Erythroblast (primary cell): ENCODE measurements around the gene CDYL2.

Experiments used
- GATA1 ChIP-seq: IDR thresholded peaks from 2 replicates; pipeline ENCODE4 v1.6.1; 2011; ENCODE audit warnings: low read depth, mild to moderate bottlenecking, control low read depth, low read length, moderate library complexity
- POLR2A ChIP-seq: IDR thresholded peaks from 2 replicates; pipeline ENCODE4 v1.6.1; 2011; ENCODE audit warnings: mild to moderate bottlenecking, low read length

DNA sequence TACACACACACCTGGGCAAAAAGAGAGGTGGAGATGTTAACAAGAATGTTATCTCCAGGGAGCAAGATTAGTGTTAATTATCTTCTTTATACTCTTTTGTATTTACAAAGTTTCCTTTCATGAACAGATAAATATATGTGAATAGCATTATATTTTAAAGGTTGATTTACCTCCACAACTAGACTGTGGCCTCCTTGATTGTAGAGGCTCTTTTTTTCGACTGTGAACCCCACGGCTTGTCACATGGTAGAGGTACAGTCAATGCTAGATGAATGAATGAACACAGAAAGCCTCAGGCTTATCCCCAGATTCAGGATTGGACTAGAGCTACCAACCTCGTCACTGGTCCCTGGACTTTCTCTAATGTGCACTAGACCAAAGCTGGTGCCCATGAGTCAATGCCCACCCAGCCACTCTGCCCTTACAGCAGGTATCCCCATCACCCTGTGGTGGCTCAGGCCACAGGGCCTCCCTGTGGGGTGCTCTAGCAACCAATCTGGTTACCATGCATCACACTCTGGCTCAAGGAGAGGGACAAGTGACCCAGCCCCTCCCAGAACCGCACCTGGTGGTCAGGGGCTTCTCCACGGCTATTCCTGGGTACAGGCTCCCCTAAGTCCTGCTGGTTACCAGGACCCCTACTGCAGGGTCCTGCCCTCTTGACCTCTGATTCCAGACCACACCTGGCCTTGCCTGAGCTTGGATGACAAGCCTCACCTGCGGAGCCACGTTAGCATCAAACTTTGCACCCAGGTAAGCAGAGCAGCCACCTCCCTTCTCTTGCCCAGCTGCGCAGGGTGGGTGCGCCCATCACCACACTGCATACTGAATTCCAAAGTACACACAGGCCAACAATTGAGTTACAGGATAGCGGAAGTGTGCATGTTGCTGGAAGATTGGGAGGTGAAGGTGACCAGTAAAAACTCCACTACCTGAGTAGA is 101.0 kb downstream of the CDYL2 start:
- TF ChIP-seq POLR2A (no peak), GATA1 (no peak)
